Erythroblast (primary cell): ENCODE data around the gene PACRGL.

ENCODE experiments used
- GATA1 ChIP-seq: IDR thresholded peaks from 2 replicates; pipeline ENCODE4 v1.6.1; 2011; ENCODE audit warnings: low read depth, mild to moderate bottlenecking, control low read depth, low read length, moderate library complexity
- POLR2A ChIP-seq: IDR thresholded peaks from 2 replicates; pipeline ENCODE4 v1.6.1; 2011; ENCODE audit warnings: mild to moderate bottlenecking, low read length

DNA sequence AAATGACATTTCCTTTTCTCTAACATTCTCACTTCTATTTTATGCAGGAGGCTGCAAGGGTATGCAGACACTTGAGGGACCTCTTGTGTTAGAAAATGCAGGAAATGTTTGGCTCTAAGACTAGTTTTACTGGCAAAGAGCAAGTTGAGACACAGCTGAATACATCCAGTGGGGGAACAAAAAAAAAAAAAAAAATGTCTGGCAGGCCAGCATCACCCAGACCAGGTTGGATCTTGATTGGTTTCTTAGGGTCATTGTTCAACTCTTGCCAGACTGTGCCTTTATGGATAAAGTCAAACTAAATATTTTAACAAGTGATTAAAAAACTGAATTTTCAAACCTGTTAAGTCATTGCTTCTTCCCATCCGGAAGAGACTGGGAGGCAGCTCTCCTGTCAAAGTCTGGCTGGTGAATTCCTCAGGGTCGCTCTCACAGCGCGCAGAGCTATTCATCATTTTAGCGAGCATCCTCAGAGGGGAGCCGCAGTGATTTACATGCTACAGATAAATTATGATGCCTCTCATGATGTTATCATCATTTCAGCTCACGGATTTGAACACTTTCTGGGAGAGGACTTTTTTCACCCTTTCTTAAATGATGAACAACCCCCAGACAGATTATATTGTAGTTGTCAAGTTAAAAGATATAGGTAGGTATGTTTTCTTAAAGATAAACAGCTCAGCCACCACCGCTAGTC, 23.6 kb upstream of the PACRGL start:
- TF ChIP-seq POLR2A (no peak), GATA1 (no peak)
